Panc1 (cell line): ENCODE results near the gene TRANK1.

Experiments
- SIN3A ChIP-seq: IDR thresholded peaks from 2 replicates; pipeline ENCODE4 v1.6.1; 2012; ENCODE audit warnings: low read depth, mild to moderate bottlenecking, low read length, moderate library complexity, borderline replicate concordance; ENCODE audit not compliant: insufficient read depth
- TCF7L2 ChIP-seq: IDR thresholded peaks from 2 replicates; pipeline ENCODE4 v1.6.1; 2011; ENCODE audit warnings: mild to moderate bottlenecking, low read depth, low read length, inconsistent platforms
- TF ChIP-seq, protein P1 (sequence below): fragments of 450-650 bp; IDR thresholded peaks from 2 replicates; pipeline ENCODE4 v1.5.1; 2017; ENCODE audit warnings: mild to moderate bottlenecking

DNA sequence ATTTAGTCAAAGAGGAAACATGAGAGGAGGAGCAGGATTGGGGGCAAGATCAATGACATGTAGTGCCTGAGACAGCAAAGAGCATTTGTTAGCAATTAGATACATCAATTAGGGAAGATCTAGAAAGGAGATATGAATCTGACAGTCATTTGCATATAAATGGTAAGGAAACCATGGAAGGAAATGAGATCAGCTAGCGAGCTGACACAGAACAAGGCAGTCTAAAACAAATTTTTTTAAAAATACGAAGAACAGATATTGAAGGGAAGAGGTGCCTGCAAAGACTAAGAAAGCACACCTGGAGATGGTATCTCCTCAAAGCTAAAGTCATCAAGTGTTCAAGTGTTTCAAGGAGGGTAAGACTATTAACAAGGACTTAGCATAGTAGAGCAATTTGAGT lies 43.5 kb upstream of the TRANK1 start:
- TF ChIP-seq, protein P1, sequence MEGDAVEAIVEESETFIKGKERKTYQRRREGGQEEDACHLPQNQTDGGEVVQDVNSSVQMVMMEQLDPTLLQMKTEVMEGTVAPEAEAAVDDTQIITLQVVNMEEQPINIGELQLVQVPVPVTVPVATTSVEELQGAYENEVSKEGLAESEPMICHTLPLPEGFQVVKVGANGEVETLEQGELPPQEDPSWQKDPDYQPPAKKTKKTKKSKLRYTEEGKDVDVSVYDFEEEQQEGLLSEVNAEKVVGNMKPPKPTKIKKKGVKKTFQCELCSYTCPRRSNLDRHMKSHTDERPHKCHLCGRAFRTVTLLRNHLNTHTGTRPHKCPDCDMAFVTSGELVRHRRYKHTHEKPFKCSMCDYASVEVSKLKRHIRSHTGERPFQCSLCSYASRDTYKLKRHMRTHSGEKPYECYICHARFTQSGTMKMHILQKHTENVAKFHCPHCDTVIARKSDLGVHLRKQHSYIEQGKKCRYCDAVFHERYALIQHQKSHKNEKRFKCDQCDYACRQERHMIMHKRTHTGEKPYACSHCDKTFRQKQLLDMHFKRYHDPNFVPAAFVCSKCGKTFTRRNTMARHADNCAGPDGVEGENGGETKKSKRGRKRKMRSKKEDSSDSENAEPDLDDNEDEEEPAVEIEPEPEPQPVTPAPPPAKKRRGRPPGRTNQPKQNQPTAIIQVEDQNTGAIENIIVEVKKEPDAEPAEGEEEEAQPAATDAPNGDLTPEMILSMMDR, result no peak
- TF ChIP-seq TCF7L2 (no peak), SIN3A (no peak)
